GM20000 (cell line): Measurements from ENCODE around the gene SLC25A40.
"Not testable (repeated sequence)": the region's sequence is repeated elsewhere in the genome, so short reads cannot be mapped to it uniquely, and the experiment has no call there.

ENCODE experiments used
- DNase-seq: peaks from one replicate; pipeline ENCODE4 v3.0.0; 2012; ENCODE audit warnings: low spot score
- TF ChIP-seq, protein P1 (sequence below): IDR thresholded peaks from 2 replicates; pipeline ENCODE4 v1.5.1; 2012; ENCODE audit warnings: mild to moderate bottlenecking, control low read depth; ENCODE audit errors: extremely low read depth, missing control alignments

SLC25A40 gene

DNA sequence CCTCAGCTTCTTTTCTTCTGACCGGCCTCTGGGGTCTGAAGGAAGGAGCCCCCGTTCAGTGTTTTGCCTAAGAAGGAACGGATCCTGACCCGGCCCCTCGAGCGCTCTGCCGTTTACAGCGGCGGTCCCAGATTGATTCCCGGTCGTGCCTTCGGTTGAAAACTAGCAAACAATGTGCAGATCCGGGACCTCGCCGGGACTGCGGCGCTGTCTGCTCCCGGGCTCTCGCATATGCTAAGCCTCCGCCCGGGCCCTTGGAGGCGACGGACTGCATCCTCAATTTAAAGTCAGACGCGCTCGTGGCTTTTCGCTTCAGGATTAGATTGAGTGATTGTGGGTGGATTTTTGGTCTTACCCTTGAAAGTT, 692 bp upstream of the SLC25A40 start:
- TF ChIP-seq, protein P1, sequence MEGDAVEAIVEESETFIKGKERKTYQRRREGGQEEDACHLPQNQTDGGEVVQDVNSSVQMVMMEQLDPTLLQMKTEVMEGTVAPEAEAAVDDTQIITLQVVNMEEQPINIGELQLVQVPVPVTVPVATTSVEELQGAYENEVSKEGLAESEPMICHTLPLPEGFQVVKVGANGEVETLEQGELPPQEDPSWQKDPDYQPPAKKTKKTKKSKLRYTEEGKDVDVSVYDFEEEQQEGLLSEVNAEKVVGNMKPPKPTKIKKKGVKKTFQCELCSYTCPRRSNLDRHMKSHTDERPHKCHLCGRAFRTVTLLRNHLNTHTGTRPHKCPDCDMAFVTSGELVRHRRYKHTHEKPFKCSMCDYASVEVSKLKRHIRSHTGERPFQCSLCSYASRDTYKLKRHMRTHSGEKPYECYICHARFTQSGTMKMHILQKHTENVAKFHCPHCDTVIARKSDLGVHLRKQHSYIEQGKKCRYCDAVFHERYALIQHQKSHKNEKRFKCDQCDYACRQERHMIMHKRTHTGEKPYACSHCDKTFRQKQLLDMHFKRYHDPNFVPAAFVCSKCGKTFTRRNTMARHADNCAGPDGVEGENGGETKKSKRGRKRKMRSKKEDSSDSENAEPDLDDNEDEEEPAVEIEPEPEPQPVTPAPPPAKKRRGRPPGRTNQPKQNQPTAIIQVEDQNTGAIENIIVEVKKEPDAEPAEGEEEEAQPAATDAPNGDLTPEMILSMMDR, result no peak
- peak; percentile 55 for DNase-seq

DNA sequence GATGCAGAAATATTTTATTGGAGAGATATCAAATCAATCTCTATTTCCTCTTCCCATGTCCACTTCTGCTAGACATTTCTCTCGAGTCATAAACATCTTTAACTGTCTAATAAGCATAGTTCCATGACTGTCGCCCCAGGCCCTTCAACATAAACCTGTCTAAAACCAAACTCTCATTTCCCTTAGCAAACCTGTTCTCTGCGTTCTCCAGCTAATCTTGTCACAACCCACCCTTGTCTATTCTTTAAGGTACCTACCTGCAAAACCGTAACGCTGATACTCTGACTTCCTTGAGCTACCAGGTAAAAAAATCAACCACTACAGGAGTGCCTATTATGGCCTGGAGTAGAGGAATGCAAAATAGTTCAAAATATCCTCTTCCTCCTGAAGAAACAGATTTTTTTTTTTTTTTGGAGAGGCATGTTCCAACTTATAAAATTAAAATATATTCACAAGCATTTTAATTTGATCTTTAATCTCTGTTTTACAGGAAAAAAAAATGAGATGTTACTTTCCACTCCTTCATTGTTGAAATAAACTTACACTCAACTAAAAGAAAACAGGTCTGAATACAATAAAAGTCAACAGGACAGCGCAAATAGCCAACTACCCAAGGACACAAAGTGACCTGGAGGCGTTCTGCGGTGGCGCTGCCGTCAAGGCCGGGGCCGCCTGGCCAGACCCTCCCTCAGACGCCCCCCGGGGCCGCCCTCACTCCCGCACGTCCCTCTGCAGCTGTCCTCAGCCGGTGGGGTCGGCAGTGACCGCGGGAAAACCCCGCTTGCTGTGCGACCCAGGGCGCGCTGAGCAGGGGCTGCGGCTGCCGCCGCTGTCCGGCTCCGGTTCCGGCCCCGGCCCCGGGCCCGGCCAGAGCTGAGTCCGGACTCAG, 765 bp downstream of the SLC25A40 start:
- peak; percentile 36 for DNase-seq
- TF ChIP-seq, protein P1, result no peak

DNA sequence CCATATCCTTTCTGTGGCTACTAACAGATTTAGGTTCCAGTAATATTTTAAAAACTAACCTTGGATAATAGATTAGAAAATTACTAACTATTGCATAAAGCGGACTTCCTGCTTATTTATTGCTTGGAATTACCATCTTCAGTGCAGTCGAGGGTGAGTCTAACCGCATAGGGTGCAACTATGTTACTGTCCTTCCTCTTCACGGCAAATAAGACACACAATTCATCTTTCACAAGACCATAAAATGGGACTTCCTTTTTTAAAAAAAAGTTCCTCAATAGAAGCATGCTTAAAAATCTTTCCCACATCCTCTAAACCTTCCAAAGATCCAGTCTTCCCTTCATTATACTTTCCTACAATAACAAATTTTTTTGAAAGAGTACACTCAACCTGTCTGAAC, 2.1 kb downstream of the SLC25A40 start:
- peak; percentile 21 for DNase-seq
- TF ChIP-seq, protein P1, result no peak

DNA sequence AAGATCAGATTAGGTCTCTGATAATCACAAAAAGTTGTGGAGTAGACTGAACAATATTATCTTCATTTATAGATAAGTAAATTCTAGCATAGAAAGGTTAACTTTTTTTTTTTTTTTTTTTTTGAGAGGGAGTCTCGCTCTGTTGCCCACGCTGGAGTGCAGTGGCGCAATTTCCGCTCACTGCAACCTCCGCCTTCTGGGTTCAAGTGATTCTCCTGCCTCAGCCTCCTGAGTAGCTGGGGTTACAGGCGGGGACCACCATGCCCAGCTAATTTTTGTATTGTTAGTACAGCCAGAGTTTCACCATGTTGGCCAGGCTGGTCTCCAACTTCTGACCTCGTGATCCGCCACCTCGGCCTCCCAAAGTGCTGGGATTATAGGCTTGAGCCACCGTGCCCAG, 2.8 kb downstream of the SLC25A40 start:
- DNase-seq, result not testable (repeated sequence)

DNA sequence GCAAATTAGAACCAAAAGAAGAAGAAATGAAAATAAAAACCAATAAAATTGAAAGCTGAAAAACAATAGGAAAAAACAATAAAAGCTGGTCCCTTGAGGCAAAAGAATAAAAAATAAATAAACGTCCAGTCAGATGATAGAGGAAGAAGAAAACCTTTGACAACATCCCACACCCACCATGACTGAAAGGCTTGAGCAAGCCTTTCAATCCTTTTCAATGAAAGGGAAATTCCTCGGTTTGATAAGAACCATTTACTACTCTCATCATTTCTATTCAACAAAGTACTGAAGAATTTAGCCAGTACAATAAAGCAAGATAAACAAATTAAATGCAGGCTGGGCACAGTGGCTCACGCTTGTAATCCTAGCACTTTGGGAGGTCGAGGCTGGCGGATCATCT, 3.8 kb downstream of the SLC25A40 start:
- TF ChIP-seq, protein P1, result no peak
- DNase-seq, result no peak

DNA sequence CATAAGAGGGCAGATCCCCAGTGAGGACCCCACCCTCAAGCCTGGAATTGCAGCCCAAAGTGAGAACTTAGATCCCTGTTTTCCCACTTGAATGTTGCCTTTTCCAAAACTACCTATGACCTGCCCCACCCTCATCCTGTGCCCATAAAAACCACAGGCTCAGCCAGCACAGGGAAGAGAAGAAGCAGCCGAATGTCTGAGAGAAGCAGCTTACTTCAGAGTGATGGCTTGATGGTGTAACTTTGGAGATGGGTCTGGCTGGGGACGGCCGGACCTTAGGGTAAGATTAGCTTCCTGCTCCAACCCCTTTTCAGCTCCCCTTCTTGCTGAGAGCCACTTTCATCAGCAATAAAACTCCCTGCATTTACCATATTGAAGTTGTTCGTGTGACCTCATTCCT, 5.7 kb downstream of the SLC25A40 start:
- TF ChIP-seq, protein P1, result no peak
- DNase-seq, result no peak

DNA sequence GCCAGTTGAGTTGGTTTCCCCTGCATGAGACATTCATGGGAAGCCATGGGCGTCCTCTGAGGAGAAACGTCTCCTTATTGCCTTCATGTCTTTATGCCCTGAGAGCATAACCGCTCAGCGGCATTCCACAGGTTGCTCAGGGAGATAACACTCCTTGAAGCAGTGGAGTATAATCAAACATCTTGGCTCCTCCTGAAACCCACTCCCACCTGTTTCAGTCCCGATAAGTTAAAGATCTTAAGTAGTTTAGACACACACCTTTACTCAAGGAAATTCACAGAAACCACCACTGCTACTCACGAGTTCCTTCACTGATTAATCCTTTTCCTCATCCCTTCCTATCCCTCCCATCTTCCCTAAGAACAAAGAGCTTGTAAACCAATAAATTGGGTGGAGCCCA, 9.6 kb downstream of the SLC25A40 start:
- DNase-seq, result not testable (repeated sequence)

DNA sequence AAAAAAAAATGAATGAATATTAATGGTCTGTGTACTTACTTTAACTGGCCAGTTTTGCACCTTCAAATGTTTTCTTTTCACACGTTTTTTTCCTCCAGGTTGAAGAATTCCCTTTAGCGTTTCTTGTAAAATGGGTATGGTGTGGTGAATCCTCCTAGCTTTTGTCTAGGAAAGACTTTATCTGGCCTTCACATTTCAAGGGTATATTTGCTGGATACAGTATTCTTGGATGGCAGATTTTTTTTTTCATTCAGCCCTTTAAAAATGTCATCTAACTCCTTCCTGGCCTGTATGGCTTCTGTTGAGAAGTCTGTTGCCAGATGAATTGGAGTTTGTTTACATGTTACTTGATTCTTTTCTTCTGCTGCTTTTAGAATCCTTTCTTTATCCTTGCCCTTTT, 10.1 kb downstream of the SLC25A40 start:
- TF ChIP-seq, protein P1, result no peak
- DNase-seq, result no peak
